Measurements from ENCODE around the gene CD22.
"Not testable (repeated sequence)": the region's sequence is repeated elsewhere in the genome, so short reads cannot be mapped to it uniquely, and the experiment has no call there.

CD22 gene

GRCh38 chr19:35358834-35359233 lies 29.8 kb downstream of the CD22 start:
- not testable (repeated sequence) for DNase-seq (ENCODE audit: low read depth in 2 of 2)

- not testable (repeated sequence) for DNase-seq (ENCODE audit: low read depth in 2 of 2)
Observed at GRCh38 chr19:35359395-35359794, 30.4 kb downstream of the CD22 start.

- DNase-seq (ENCODE audit: low read depth in 2 of 2) = not testable (repeated sequence)
Observed at GRCh38 chr19:35360081-35360480, 31.1 kb downstream of the CD22 start.

GRCh38 chr19:35360880-35361420 lies 32.0 kb downstream of the CD22 start:
- DNase-seq (ENCODE audit: low read depth in 2 of 2) = no peak

GRCh38 chr19:35362261-35363000 lies 33.4 kb downstream of the CD22 start:
- no peak for DNase-seq (ENCODE audit: low read depth in 2 of 2)

- DNase-seq (ENCODE audit: low read depth in 2 of 2) = no peak
Observed at GRCh38 chr19:35363001-35363590, 34.1 kb downstream of the CD22 start.

GRCh38 chr19:35363711-35364425 lies 34.9 kb downstream of the CD22 start:
- DNase-seq (ENCODE audit: low read depth in 2 of 2) = no peak

- DNase-seq (ENCODE audit: low read depth in 2 of 2) = no peak
Observed at GRCh38 chr19:35365303-35365702, 36.3 kb downstream of the CD22 start.

GRCh38 chr19:35368378-35368777 lies 39.4 kb downstream of the CD22 start:
- DNase-seq (ENCODE audit: low read depth in 2 of 2) = no peak

- DNase-seq (ENCODE audit: low read depth in 2 of 2) = no peak
Observed at GRCh38 chr19:35369522-35369921, 40.5 kb downstream of the CD22 start.

- no peak for DNase-seq (ENCODE audit: low read depth in 2 of 2)
Observed at GRCh38 chr19:35370722-35371121, 41.7 kb downstream of the CD22 start, which contains the start of gene GPR42. TSS of gene GPR42 (plus strand) at chr19:35371068. CDS start at chr19:35371360, 292 bp downstream.

- DNase-seq (ENCODE audit: low read depth in 2 of 2) = no peak
Observed at GRCh38 chr19:35373492-35373891, 44.5 kb downstream of the CD22 start.

- DNase-seq (ENCODE audit: low read depth in 2 of 2) = not testable (repeated sequence)
Observed at GRCh38 chr19:35374031-35374430, 45.0 kb downstream of the CD22 start.

- no peak for DNase-seq (ENCODE audit: low read depth in 2 of 2)
Observed at GRCh38 chr19:35375505-35376307, 46.7 kb downstream of the CD22 start.

- DNase-seq (ENCODE audit: low read depth in 2 of 2) = no peak
Observed at GRCh38 chr19:35377656-35378055, 48.7 kb downstream of the CD22 start.

- DNase-seq (ENCODE audit: low read depth in 2 of 2) = no peak
Observed at GRCh38 chr19:35378356-35378755, 49.4 kb downstream of the CD22 start.

- DNase-seq (ENCODE audit: low read depth in 2 of 2) = not testable (repeated sequence)
Observed at GRCh38 chr19:35379545-35379944, 50.6 kb downstream of the CD22 start.

- no peak for DNase-seq (ENCODE audit: low read depth in 2 of 2)
Observed at GRCh38 chr19:35379992-35380391, 51.0 kb downstream of the CD22 start.

- no peak for DNase-seq (ENCODE audit: low read depth in 2 of 2)
Observed at GRCh38 chr19:35380450-35381124, 51.6 kb downstream of the CD22 start.

- DNase-seq (ENCODE audit: low read depth in 2 of 2) = no peak
Observed at GRCh38 chr19:35381318-35381717, 52.3 kb downstream of the CD22 start.

- DNase-seq (ENCODE audit: low read depth in 2 of 2) = no peak
Observed at GRCh38 chr19:35381926-35382325, 52.9 kb downstream of the CD22 start.
